H9 (cell line): ENCODE data around the gene TST. TPM values are rescaled to one million over a fixed set of nuclear protein-coding genes. Genes with fewer than 3 reads are reported as not detected.

Experiments
- DNase-seq: peaks from one replicate; pipeline ENCODE4 v3.0.0-alpha.2; 2017
- H2AFZ ChIP-seq: one replicate; pipeline ENCODE4 v1.6.1; 2013; ENCODE audit warnings: mild to moderate bottlenecking, low read length, control low read depth, moderate library complexity
- H2AK5ac ChIP-seq: 2 replicates; pipeline ENCODE4 v1.6.1; 2013; ENCODE audit warnings: low read length, control low read depth, mixed read lengths; ENCODE audit not compliant: insufficient read length
- H2BK120ac ChIP-seq: one replicate; pipeline ENCODE4 v1.6.1; 2013; ENCODE audit warnings: low read depth, mild to moderate bottlenecking, low read length, control low read depth, inconsistent platforms; ENCODE audit not compliant: poor library complexity, severe bottlenecking
- H2BK12ac ChIP-seq: 2 replicates; pipeline ENCODE4 v1.6.1; 2013; ENCODE audit warnings: low read length, control low read depth, mixed read lengths, low read depth; ENCODE audit not compliant: insufficient read length
- H2BK15ac ChIP-seq: 2 replicates; pipeline ENCODE4 v1.6.1; 2013; ENCODE audit warnings: low read depth, low read length, control low read depth
- H2BK20ac ChIP-seq: one replicate; pipeline ENCODE4 v1.6.1; 2013; ENCODE audit warnings: low read depth, mild to moderate bottlenecking, low read length, control low read depth, inconsistent platforms; ENCODE audit not compliant: poor library complexity, severe bottlenecking
- H2BK5ac ChIP-seq: 2 replicates; pipeline ENCODE4 v1.6.1; 2013; ENCODE audit warnings: low read length, control low read depth, mixed read lengths; ENCODE audit not compliant: insufficient read length
- H3K14ac ChIP-seq: 2 replicates; pipeline ENCODE4 v1.6.1; 2013; ENCODE audit warnings: low read length, control low read depth; ENCODE audit not compliant: insufficient read depth
- H3K18ac ChIP-seq: 2 replicates; pipeline ENCODE4 v1.6.1; 2013; ENCODE audit warnings: low read depth, mild to moderate bottlenecking, mixed read lengths, low read length, control low read depth; ENCODE audit not compliant: insufficient read length
- H3K23ac ChIP-seq: 2 replicates; pipeline ENCODE4 v1.6.1; 2013; ENCODE audit warnings: low read length, control low read depth, mixed read lengths, low read depth; ENCODE audit not compliant: insufficient read length
- H3K23me2 ChIP-seq: 2 replicates; pipeline ENCODE4 v1.6.1; 2013; ENCODE audit warnings: low read depth, mild to moderate bottlenecking, mixed read lengths, low read length, control low read depth; ENCODE audit not compliant: insufficient read length, poor library complexity, severe bottlenecking
- H3K27ac ChIP-seq: 2 replicates; pipeline ENCODE4 v1.5.1; 2013; ENCODE audit warnings: low read length, control low read depth, mixed read lengths, low read depth; ENCODE audit not compliant: insufficient read length
- H3K27me3 ChIP-seq: 2 replicates; pipeline ENCODE4 v1.6.1; 2013; ENCODE audit warnings: low read length, control low read depth, inconsistent platforms; ENCODE audit not compliant: insufficient read depth
- H3K4ac ChIP-seq: 2 replicates; pipeline ENCODE4 v1.6.1; 2013; ENCODE audit warnings: low read depth, mild to moderate bottlenecking, control low read depth, inconsistent platforms, low read length, moderate library complexity
- H3K4me1 ChIP-seq: 2 replicates; pipeline ENCODE4 v1.6.1; 2013; ENCODE audit warnings: low read length, control low read depth, inconsistent platforms; ENCODE audit not compliant: insufficient read depth
- H3K4me2 ChIP-seq: 2 replicates; pipeline ENCODE4 v1.6.1; 2013; ENCODE audit warnings: low read length, control low read depth, mixed read lengths; ENCODE audit not compliant: insufficient read length, insufficient read depth
- H3K56ac ChIP-seq: 2 replicates; pipeline ENCODE4 v1.6.1; 2013; ENCODE audit warnings: low read depth, mild to moderate bottlenecking, mixed read lengths, low read length, control low read depth; ENCODE audit not compliant: insufficient read length
- H3K79me1 ChIP-seq: 2 replicates; pipeline ENCODE4 v1.6.1; 2013; ENCODE audit warnings: low read depth, mild to moderate bottlenecking, moderate library complexity, low read length, control low read depth, inconsistent platforms; ENCODE audit not compliant: insufficient read depth, poor library complexity, severe bottlenecking
- H3K79me2 ChIP-seq: 2 replicates; pipeline ENCODE4 v1.6.1; 2013; ENCODE audit warnings: low read length, control low read depth, inconsistent platforms; ENCODE audit not compliant: insufficient read depth
- H3K9ac ChIP-seq: 2 replicates; pipeline ENCODE4 v1.6.1; 2013; ENCODE audit warnings: low read length, control low read depth, mixed read lengths; ENCODE audit not compliant: insufficient read length; ENCODE audit errors: extremely low read depth
- H3K9me3 ChIP-seq: one replicate; pipeline ENCODE4 v1.6.1; 2013; ENCODE audit warnings: low read depth, low read length, inconsistent platforms; ENCODE audit not compliant: control insufficient read depth
- H3T11ph ChIP-seq: one replicate; pipeline ENCODE4 v1.6.1; 2013; ENCODE audit warnings: mild to moderate bottlenecking, low read length, control low read depth, inconsistent platforms
- H4K20me1 ChIP-seq: one replicate; pipeline ENCODE4 v1.6.1; 2013; ENCODE audit not compliant: control insufficient read depth, insufficient read length, insufficient read depth
- H4K5ac ChIP-seq: 2 replicates; pipeline ENCODE4 v1.6.1; 2013; ENCODE audit warnings: low read depth, mild to moderate bottlenecking, mixed read lengths, low read length, control low read depth; ENCODE audit not compliant: insufficient read length
- H4K8ac ChIP-seq: replicated peaks from 2 replicates; pipeline ENCODE4 v1.6.1; 2013; ENCODE audit warnings: low read length, control low read depth, mixed read lengths, low read depth; ENCODE audit not compliant: insufficient read length
- H4K91ac ChIP-seq: 2 replicates; pipeline ENCODE4 v1.6.1; 2013; ENCODE audit warnings: low read depth, mild to moderate bottlenecking, moderate library complexity, mixed read lengths, low read length, control low read depth; ENCODE audit not compliant: insufficient read length
- H3K27ac Mint-ChIP-seq, 3 experiments: 2 replicates in 2 of 3; 3 replicates in 1 of 3; pipeline ENCODE4 v1.8.0; 2020 to 2021; ENCODE audit warnings: mixed read lengths in 3 of 3, mild to moderate bottlenecking in 1 of 3, moderate library complexity in 1 of 3
- H3K27me3 Mint-ChIP-seq: 2 replicates; pipeline ENCODE4 v1.8.0; 2021; ENCODE audit warnings: low read depth, mild to moderate bottlenecking, moderate library complexity, mixed read lengths
- H3K36me3 Mint-ChIP-seq, 3 experiments: 2 replicates in 2 of 3; 3 replicates in 1 of 3; pipeline ENCODE4 v1.8.0; 2020 to 2021; ENCODE audit warnings: low read depth in 3 of 3, mixed read lengths in 3 of 3; ENCODE audit not compliant: insufficient read depth in 1 of 3
- H3K4me1 Mint-ChIP-seq, 2 experiments: 2 replicates each; pipeline ENCODE4 v1.8.0; 2020; ENCODE audit warnings: mixed read lengths in 2 of 2
- H3K4me3 Mint-ChIP-seq, 2 experiments: 2 replicates in 1 of 2; 3 replicates in 1 of 2; pipeline ENCODE4 v1.8.0; 2020 to 2021; ENCODE audit warnings: mild to moderate bottlenecking in 2 of 2, mixed read lengths in 2 of 2, moderate library complexity in 1 of 2
- H3K9me3 Mint-ChIP-seq, 2 experiments: 2 replicates in 1 of 2; 3 replicates in 1 of 2; pipeline ENCODE4 v1.8.0; 2020; ENCODE audit warnings: mild to moderate bottlenecking in 2 of 2, mixed read lengths in 2 of 2, moderate library complexity in 1 of 2
- WGBS: extraction: QIAGEN DNeasy Blood & Tissue Kit; methylation state at CpG from one replicate; pipeline ENCODE4 v1.1.7; 2013; ENCODE audit warnings: missing lambda C conversion rate, low lambda C conversion rate, mixed read lengths; ENCODE audit not compliant: insufficient read length; ENCODE audit errors: extremely low coverage; 5-methylcytosine and 5-hydroxymethylcytosine counted together
- total RNA-seq: library from RNA; stranded (reverse); gene quantifications from 2 replicates; pipeline ENCODE4 v1.2.1, GENCODE V29; 2021
- TF ChIP-seq, protein P1 (sequence below): fragments of 200-600 bp; sonication (generic); conservative IDR thresholded peaks from 3 replicates; pipeline ENCODE4 v1.8.0; 2021; ENCODE audit warnings: antibody characterized with exemption, mild to moderate bottlenecking

Gene TST
- total RNA-seq, 1 experiment from 2014 or later, result 31.9 TPM

DNA sequence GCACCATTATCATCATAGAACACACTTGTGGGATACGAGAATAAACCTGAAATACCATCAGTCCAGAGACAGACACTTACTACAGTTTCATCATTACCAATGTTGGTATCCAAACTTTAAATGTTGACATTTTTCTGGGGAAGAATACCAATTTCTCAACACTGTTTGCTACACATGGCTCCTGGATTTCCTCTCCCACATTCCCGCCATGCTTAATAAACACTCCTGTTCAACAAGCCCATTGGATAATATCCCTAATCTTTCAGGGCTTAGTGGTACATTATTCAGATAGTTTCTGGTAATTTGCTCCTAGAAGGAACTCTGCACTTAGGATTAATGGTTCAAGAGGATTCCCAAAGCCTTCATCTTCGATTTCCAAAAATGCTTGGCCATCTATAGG is 57.6 kb downstream of the TST start:
- no CpG with 5 or more reads among the region's 3 CpGs for WGBS
- Histone ChIP-seq H3K56ac (no peak overlapping the region), H4K91ac (no peak overlapping the region), H2BK120ac (no peak overlapping the region), H3K23me2 (no peaks in the 10 kb centered on the region), H2BK20ac (no peak overlapping the region), H3K9me3 (no peaks in the 10 kb centered on the region), H3T11ph (no peak overlapping the region), H4K20me1 (no peaks in the 10 kb centered on the region), H3K23ac (no peak overlapping the region), H3K4me2 (no peak overlapping the region), H3K4me1 (no peaks in the 10 kb centered on the region), H2BK12ac (no peak overlapping the region), H3K4ac (no peak overlapping the region), H3K14ac (no peak overlapping the region), H3K27me3 (no peaks in the 10 kb centered on the region), H2AK5ac (no peak overlapping the region), H3K27ac (no peak overlapping the region), H3K79me2 (no peaks in the 10 kb centered on the region), H4K8ac (no peak overlapping the region), H3K79me1 (no peaks in the 10 kb centered on the region), H2BK5ac (no peak overlapping the region), H3K9ac (no peak overlapping the region), H2BK15ac (no peak overlapping the region), H4K5ac (no peak overlapping the region), H2AFZ (no peak overlapping the region), H3K18ac (no peak overlapping the region)
- Mint-ChIP-seq H3K36me3 (peaks cover 3 to 8% (median 7%) of the 10 kb centered on the region in 3 experiments; a peak in 5 of 7 replicates), H3K27me3 (peaks cover 31% of the 10 kb centered on the region), H3K4me1 (peaks cover 10 to 20% of the 10 kb centered on the region in 2 experiments), H3K9me3 (peaks cover 17% of the 10 kb centered on the region in 2 experiments), H3K4me3 (no peak overlapping the region), H3K27ac (no peak overlapping the region)
- no peak for DNase-seq
- TF ChIP-seq, protein P1, sequence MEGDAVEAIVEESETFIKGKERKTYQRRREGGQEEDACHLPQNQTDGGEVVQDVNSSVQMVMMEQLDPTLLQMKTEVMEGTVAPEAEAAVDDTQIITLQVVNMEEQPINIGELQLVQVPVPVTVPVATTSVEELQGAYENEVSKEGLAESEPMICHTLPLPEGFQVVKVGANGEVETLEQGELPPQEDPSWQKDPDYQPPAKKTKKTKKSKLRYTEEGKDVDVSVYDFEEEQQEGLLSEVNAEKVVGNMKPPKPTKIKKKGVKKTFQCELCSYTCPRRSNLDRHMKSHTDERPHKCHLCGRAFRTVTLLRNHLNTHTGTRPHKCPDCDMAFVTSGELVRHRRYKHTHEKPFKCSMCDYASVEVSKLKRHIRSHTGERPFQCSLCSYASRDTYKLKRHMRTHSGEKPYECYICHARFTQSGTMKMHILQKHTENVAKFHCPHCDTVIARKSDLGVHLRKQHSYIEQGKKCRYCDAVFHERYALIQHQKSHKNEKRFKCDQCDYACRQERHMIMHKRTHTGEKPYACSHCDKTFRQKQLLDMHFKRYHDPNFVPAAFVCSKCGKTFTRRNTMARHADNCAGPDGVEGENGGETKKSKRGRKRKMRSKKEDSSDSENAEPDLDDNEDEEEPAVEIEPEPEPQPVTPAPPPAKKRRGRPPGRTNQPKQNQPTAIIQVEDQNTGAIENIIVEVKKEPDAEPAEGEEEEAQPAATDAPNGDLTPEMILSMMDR, result no peak

Other genes with a start within 250 kb of the TST start
- gene IFT27, start 243.3 kb downstream of the TST start, total RNA-seq, result 40.7 and 43.4 TPM in 2 replicates
- 2.7 and 3.0 TPM in 2 replicates for gene PVALB, start 202.4 kb downstream of the TST start, total RNA-seq
- gene NCF4, start 158.4 kb downstream of the TST start, total RNA-seq, result not detected in 2 replicates
- gene CSF2RB, start 105.8 kb downstream of the TST start, total RNA-seq, result not detected in 2 replicates
- 70.5 and 72.8 TPM in 2 replicates for gene MPST, start 295 bp upstream of the TST start, total RNA-seq
- 34.1 and 36.8 TPM in 2 replicates for gene KCTD17, start 32.3 kb upstream of the TST start, total RNA-seq
- not detected in 2 replicates for gene TMPRSS6, start 90.3 kb upstream of the TST start, total RNA-seq
- gene IL2RB, start 130.5 kb upstream of the TST start, total RNA-seq, result 0.35 TPM in 2 replicates
- 3.8 and 5.0 TPM in 2 replicates for gene C1QTNF6, start 168.8 kb upstream of the TST start, total RNA-seq
- 0.68 and 0.72 TPM in 2 replicates for gene SSTR3, start 193.0 kb upstream of the TST start, total RNA-seq
- gene RAC2, start 224.8 kb upstream of the TST start, total RNA-seq, result 2.5 and 2.8 TPM in 2 replicates